HG03060 (cell line): ENCODE results near the gene TMTC2.

Experiments used
- ATAC-seq: cut with Tn5 transposase; IDR thresholded peaks from one replicate; pipeline ENCODE4 v1.9.1; 2021; ENCODE audit warnings: low read depth, moderate number of reproducible peaks; ENCODE audit not compliant: unreplicated experiment

TMTC2 gene

DNA sequence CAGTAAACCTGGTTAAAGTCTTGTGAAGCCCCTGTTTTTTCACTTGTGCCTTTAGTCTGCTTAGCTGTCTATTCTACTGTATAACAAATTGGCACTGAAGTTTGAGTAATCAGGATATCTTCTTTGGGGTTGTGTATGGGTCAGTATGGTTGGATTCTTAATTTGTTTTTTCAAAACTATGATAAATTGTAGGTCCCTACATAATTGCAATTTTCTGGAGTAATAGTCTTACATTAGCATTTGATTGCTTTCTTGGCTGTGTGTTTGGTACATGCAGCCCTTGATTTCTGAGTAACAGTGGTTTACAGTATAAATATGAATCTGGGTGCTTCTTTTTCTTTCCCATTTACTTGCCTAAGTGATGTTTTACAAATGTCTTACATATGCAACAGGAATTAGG lies 186.6 kb downstream of the TMTC2 start:
- no peak for ATAC-seq

DNA sequence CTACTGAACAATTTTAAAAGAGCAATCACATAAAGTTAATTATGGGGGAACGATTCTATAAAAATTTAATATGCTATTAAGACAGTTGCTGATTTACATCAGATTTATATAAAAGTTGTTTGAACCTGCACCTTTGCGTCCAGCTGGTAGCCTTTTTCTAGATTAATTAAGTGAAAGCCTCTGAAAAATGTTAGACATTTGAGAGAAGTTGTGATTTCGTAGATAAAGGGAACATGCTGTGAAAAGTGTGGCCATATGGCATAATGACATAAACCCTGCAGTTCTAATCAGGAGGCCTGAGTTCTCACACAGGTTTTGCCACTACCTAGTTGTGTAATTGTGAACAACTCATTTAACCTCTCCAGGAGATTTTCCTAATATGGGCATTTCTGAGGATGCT lies 187.2 kb downstream of the TMTC2 start:
- no peak for ATAC-seq

DNA sequence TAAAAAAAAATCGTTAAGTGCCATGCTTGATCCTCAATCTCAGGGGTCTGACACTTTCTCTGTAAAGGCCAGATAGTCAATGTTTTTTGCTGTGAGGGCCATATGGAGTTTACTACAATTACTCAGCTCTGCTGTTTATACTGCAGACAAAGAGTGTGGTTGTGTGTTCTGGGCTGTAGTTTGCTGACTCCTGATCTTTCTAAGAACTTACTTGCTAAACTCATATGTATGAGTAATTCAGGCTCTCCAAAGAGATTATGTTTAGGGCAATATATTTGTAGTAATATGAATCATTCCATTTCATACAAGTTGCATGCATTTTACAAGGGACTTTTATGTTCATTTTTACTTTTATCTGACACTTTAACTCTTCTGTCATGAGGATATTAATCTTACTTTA lies 188.2 kb downstream of the TMTC2 start:
- no peak for ATAC-seq

DNA sequence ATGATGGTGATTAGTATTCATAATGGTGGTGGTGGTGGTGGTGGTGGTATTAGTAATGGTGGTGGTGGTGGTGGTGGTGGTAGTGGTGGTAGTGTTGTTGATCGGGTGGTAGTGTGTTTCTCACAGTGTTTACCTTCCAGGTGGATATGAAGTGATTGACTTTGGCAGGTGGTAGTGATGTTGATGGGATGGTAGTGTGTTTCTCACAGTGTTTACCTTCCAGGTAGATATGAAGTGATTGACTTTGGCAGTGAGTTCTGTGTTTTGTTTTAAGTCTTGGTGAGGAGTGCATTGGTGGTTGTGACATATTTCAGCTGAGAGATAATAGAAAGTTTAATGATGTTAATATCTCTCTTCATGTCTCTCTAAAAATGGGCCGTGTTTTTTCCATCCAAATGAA lies 189.4 kb downstream of the TMTC2 start:
- ATAC-seq, result no peak

DNA sequence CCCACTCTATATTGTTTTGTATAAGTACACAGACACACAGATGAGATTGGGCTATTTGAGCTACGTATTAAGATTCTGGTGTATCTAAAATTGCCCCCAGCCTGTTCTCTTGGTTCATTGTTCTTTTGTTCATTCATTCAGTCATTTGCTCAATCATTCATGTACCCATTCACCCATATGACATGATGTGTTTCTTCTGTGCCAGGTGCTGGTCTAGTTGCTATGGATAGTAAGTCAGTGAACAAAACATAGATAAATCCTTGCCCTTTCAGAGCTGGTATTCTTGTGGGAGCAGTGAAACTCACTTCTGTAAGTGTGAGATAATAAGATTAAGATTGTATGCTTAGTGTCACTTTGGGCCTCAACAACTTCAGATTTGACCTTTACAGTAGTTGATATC lies 191.3 kb downstream of the TMTC2 start:
- ATAC-seq, result no peak

DNA sequence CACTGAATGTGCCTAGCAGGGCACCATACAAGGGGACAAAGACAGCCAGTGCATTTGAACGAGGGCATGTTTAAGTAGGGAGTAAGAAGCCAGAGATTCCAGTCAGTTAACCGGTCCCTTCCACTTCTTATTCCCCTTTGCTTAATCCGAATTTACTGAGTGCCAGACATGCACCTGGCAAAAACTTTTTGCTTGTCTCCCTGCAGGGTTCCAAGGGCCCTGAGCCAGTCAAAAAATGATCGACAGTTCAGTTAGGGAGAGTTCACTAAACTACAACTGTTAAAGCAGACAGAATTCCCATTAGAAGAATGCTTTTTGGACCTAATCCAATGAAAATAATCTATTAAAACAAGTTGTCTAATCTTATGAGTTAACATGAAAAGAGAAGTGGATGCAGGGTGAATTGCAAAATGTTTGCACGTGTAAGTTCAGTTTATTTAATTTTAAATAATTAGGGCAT lies 193.8 kb downstream of the TMTC2 start:
- no peak for ATAC-seq

DNA sequence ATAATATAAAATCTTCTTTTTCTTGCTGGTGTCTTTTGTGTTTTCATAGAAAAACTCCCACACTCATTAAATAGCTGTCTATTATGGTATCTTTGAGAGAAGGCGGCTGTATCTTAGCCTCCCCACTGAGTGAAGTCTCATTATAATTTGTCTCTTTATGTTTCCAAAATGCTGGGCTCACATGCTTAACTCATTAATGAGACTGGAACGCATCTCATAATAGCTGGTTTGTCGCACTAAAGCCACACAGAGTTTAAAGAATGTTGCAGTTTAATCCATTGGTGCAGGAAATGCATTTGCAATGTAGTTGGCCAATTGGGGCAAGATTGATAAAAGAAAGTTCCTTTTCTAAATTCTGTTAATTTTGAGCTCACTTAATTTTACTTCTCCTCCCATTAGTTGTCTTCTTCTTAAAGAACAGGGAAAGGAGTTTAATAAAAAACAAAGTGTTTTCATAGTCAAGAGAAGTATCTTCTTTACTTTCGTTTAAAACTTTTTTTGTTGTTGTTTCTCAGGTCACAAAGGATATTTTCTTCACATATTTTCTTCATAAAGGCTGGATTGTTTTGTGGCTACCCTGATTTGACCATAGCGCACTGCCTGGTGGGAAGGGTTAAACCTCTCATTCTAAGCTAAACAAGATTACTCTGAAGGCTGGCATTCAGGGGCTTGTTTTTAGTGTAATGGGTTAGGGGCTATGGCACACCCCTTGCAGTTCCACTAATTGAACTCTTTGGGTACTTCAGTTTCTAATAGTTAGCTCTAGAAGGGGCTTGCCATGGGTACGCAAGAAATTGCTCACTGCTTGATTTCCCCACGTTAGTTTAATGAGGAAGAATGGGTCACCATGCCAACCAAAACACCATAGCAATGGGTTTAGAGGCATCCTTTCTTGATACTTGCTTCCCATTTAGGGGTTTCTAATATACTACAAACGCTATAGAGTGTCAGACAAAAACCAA lies 197.0 kb downstream of the TMTC2 start:
- no peak for ATAC-seq

DNA sequence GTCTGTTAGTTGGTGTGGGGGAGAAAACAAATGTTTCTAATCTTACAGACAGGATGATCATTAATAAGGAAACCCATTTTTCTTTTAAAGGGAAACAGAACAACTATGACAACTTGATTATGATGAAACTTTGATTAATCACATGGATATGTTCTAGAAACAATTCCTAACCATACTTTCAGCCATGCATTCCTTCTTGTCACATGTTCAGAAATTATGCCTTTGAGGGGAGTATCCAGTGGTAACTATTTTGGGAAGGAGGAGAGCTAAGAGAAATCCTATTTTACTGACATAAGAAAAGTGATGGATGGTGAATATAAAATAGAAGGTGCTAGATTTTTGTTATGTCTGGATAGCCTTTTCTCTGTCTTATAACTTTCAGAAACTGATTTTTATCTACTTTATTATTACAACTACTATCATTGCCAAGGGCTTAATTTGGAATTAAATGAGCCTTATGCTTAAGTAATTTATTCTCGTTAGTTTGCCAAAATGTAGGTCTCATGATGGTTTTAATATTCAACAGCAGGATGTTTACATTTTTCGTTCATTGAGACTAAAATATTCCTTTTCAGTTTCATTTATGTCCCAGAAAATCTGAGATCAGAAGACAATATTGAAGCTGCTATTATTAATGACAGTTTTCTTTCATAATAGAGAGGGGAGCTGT lies 200.1 kb downstream of the TMTC2 start:
- no peak for ATAC-seq

DNA sequence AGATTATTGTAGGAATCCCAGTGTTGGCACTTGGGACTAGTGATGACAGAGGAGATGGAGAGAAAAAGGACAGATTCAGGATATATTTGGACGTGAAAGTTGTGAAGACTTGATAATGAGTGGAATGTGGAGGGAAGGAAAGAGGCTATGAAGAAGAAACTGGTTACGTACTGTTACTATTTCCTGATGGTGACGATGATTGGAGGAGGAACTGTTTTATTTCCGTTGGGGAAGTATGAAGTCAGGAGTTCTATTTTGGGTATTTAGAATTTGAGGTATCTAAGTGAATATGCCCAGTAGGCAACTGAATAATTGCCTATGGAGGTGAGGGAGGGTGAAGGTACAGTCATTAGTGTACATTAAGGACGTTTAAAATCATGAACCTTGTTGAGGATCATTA lies 207.2 kb downstream of the TMTC2 start:
- no peak for ATAC-seq

DNA sequence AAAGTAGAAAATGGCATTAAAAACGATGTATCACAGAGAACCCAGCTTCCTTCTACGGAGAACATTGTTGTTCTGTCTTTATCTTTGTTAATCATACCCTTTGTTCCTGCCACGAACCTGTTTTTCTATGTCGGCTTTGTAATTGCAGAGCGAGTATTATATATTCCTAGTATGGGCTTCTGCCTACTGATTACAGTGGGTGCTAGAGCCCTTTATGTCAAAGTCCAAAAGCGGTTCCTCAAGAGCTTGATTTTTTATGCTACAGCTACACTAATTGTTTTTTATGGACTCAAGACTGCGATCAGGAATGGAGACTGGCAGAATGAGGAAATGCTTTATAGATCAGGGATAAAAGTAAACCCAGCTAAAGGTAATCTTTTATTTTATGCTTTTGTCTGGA lies 209.6 kb downstream of the TMTC2 start:
- no peak for ATAC-seq

DNA sequence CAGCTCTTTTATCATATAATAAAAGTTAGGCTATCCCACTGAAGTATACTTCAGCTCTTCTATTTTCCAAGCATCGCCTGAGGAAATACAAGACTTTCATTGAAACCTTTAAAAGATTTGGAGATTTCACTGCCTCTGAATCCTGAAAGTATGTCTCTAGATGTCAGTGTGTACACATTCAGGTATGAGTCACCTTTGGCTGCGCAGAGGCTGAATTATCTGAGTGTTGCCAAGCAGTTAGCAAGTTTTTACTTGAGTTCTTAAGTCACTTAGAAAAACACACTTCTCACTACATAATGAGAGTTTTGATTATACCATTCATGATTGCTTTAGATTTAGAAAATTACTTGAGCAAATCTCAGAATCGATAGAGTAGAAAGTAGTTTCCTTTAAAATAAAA lies 210.3 kb downstream of the TMTC2 start:
- no peak for ATAC-seq

DNA sequence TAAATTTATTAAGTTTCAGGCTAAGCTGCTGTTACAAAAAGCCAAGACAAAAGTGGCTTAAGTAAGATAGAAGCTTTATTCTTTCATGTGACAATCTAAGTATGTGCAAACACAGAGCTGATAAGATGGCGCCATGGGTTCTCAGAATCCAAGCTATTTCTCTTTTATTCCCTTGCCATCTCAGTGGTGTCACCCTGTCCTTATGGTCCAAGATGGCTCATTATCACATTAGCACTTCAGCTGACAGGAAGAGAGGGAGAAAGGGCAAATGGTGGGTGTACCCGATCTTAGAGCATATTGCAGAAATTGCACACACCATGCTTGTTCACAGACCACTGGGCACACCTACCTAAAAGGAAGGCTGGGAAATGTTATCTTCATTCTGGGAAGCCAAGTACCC lies 211.7 kb downstream of the TMTC2 start:
- no peak for ATAC-seq

DNA sequence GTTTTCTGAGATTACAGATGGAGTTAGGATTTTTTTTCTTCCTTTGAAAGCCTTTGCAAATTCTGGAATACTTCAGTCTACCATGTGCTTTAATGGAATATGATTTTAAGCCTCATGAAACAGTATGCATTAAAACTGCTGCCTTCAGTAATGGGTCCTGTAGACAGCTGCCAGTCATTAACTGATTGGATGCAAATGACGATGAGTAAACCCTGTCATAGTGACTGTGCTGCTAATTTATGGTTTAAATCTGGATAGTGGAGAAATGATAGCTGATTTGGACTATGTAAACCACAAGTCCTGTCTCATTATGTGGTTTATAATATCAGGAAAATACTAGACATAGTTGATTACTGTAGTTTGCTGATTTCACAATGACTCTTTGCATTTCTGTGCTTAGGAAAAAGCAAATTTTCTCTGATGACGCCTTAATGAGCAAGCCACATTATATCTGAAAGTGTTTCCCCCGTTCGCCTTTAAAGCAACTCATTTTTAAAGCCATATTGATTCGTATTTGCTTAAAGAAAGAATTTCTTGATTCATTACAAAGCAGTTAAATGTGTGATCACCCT lies 217.6 kb downstream of the TMTC2 start:
- no peak for ATAC-seq

DNA sequence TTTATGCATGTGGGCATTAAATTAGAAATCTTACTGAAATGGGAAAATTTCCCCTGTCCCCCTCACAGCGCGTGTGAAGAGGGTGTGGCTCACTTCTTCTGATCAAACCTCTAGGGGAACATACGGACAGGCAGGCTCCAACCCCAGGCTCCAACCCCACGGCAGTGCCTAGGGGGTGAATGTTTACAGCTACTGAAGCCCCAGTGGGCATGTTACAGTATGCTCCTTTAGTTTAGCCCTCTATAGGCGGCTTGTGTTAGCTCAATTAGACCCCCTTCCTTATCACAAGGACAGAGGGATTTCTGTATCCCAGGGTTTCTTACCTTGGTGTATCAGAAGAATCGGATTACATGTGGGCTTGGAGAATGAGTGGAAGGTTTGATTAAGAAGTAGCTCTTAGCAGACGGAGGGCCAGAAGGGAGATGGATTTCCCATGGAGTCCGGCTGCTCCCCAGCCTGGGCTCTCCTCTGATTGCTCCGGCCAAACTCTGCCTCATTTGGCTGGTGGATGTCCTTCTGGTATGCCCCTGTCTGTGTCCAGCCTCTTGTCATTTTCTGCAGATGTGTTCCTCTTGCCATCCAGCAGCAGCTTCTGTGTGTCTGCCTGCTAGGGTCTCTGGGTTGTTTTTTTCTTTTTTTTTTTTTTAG lies 223.7 kb downstream of the TMTC2 start:
- ATAC-seq, result no peak

DNA sequence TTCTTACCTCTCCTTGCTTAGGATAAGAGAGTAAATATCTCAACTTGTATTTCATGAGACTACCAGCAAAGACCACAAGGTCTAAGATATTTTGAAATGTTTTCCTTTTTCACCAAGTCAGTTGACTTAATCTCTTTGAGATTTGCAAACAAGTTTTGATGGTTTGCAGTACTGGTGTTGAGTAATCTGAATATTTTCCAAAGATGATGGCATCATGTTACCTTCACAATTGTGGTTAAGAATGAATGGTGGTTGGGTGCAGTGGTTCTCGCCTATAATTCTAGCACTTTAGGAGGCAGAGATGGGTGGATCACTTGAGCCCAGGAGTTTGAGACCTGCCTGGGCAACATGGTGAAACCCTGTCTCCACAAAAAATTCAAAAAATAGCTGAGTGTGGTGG lies 225.7 kb downstream of the TMTC2 start:
- ATAC-seq, result no peak

DNA sequence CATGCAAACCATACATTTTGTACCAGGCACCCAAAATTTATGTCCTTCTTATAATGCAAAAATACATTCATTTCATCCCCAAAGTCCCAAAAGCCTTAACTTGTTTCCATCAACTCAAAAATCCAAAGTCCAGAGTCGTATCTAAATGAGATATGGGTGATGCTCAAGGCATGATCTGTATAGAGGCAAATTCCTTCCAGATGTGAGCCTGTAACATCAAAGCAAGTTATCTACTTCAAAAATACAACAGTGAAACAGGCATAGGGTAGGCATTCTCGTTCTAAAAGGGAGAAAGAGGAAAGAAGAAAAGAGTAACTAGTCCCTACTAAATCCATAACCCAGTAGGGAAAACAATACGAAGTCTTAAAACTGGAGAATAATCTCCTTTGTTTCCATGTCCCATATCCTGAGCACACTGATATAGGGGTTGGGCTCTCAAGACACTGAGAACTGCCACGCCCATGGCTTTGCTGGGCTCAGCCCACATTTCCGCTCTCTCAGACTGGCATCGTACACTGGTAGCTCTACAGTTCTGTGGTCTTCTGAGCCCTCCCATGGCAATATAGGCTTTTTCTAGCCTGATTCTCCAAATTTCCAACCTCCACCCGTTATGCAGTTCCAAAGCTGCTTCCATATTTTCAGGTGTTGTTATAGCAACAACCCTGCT lies 232.8 kb downstream of the TMTC2 start:
- ATAC-seq, result no peak

DNA sequence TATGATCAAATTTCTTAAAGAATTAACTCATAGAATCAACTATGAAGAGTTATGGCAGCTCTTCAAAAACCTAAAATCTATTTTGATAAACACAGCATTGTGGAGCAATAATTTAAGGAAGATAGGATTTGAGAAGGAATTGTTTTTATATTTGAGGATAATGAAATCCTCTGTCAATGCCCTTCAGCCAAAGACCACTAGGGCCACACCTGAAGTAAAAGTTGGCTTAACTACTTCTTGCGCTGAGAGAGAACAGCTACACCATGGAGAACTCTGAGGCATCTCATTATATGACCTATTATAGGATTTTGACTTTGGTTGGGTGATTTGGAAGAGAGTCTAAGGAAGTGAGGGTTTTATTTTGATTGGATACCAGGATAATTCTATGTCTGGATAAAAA lies 237.2 kb downstream of the TMTC2 start:
- no peak for ATAC-seq

DNA sequence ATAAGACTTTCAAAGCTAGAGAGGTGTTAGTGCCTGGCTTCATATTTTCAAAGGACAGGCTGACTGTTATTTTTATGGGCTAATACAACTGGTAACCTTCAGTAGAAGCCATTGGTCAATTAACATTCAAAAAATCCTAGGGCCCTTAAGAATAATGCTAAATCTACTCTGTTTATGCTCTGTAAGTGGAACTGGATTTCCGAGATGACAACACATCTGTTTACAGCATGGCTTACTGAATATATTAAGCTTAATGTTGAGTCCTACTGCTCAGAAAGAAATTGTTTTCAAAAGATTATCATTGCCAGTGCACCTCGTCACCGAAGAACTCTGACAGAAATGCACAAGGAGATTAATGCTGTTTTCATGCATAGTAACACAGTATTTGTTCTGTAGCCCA lies 239.9 kb downstream of the TMTC2 start:
- no peak for ATAC-seq

DNA sequence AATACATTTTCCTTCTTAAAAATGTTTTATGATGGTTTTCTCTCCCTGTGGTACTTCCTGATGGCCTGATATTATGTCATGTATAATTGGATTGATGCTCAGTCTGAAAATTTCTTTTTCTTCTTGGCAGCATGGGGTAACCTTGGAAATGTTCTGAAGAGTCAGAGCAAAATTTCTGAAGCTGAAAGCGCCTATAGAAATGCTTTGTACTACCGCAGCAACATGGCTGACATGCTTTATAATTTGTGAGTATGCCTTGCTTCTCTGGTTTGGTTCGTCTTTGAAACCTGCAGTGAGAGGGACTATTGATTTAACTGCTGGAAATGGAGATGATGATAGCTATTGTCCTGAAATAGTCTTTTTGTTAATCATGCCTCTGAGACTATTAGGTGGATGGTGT lies 243.6 kb downstream of the TMTC2 start:
- no peak for ATAC-seq

DNA sequence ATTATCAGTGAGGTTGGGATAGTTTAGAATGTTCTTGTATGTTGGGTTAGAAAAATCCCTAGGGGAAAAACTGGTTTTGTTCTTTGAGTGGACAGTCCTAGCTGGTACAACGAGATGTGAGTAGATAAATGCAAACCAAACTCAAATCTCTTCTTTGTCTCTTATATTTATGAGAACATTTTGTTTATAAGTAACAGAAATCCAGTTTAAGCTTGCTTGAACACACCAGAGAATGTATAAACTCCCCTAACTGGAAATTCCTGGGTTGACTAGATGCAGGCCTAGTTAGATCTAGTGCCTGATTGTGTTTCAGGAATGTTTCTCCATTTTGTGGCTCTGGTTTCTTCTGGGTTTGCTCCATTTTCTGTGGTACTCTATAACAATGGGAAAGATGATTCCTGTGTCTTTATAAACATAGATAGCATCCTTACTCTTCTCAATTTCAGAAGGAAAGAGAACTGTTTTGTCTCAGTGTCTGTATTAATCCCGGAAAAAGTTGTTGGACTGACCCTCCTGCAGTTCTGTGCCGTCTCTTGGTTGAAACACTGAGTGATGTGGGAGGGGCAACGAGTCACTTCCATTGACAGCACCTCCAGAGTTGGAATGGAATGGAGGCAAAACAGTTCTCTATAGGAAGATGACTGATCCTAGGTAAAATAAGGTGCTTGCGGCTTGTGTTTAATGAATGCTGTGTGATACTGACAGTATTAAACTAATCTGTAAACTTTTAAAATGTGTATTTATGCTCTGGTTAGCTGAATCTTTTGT lies 244.8 kb downstream of the TMTC2 start:
- no peak for ATAC-seq
